ENCODE data around the gene MYLK. TPM values are rescaled to one million over a fixed set of nuclear protein-coding genes. Genes with fewer than 3 reads are reported as not detected.
"Not testable (repeated sequence)": the region's sequence is repeated elsewhere in the genome, so short reads cannot be mapped to it uniquely, and the experiment has no call there.

The MYLK gene
- total RNA-seq, 1 donor from 2014 or later, result 2.6 TPM

- FAIRE-seq (no peak), DNase-seq (ENCODE audit: low read depth) (no peak)
- H3K36me3 ChIP-seq (ENCODE audit: control insufficient read depth, insufficient read depth, low read length), result peaks cover 5% of the 10 kb centered on the region
- H3K4me3 ChIP-seq (ENCODE audit: low read depth, low read length), result no peak overlapping the region
- TF ChIP-seq CTCF (IDR thresholded peaks at IDR 0.05; ENCODE audit: insufficient read depth, low read length, severe bottlenecking), result no peak
- H3K27me3 ChIP-seq (ENCODE audit: control insufficient read depth, insufficient read depth, low read length), result no peaks in the 10 kb centered on the region
Observed at GRCh38 chr3:123616593-123616992, 267.5 kb downstream of the MYLK start.

- FAIRE-seq, result no peak
- Histone ChIP-seq H3K36me3 (ENCODE audit: control insufficient read depth, insufficient read depth, low read length) (peaks cover 7% of the 10 kb centered on the region), H3K4me3 (ENCODE audit: low read depth, low read length) (no peak overlapping the region), H3K27me3 (ENCODE audit: control insufficient read depth, insufficient read depth, low read length) (no peaks in the 10 kb centered on the region)
- no peak for TF ChIP-seq CTCF (IDR thresholded peaks at IDR 0.05; ENCODE audit: insufficient read depth, low read length, severe bottlenecking)
- no peak for DNase-seq (ENCODE audit: low read depth)
Observed at GRCh38 chr3:123613543-123613942, 270.6 kb downstream of the MYLK start.

GRCh38 chr3:123611674-123612073 lies 272.5 kb downstream of the MYLK start:
- H3K27me3 ChIP-seq (ENCODE audit: control insufficient read depth, insufficient read depth, low read length); H3K4me3 ChIP-seq (ENCODE audit: low read depth, low read length); DNase-seq (ENCODE audit: low read depth); FAIRE-seq; H3K36me3 ChIP-seq (ENCODE audit: control insufficient read depth, insufficient read depth, low read length): not testable (repeated sequence)

- TF ChIP-seq CTCF (IDR thresholded peaks at IDR 0.05; ENCODE audit: insufficient read depth, low read length, severe bottlenecking), result no peak
- Histone ChIP-seq H3K36me3 (ENCODE audit: control insufficient read depth, insufficient read depth, low read length) (peaks cover 7% of the 10 kb centered on the region), H3K4me3 (ENCODE audit: low read depth, low read length) (no peak overlapping the region), H3K27me3 (ENCODE audit: control insufficient read depth, insufficient read depth, low read length) (no peaks in the 10 kb centered on the region)
- no peak for FAIRE-seq
- no peak for DNase-seq (ENCODE audit: low read depth)
Observed at GRCh38 chr3:123611082-123611481, 273.1 kb downstream of the MYLK start.

DNA sequence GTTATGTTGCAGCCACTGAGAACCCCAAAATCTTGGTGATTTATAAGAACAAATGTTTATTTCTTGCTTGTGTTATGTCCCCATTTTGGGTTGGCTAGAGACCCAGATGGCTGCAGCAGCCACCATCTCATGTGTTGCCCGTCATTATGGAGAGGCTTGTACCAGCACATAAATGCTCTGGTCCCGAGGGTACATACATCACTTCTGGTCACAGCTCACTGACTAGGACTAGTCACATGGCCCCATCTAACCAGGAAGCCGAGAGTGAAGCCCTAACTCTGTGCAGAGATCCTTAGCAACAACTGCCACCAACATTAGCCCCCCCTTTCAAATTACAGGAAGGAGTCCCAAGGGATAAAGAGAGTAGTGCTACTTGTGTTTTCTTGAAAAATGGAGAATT lies 273.8 kb downstream of the MYLK start:
- Histone ChIP-seq H3K36me3 (ENCODE audit: control insufficient read depth, insufficient read depth, low read length) (peaks cover 8% of the 10 kb centered on the region), H3K4me3 (ENCODE audit: low read depth, low read length) (no peak overlapping the region), H3K27me3 (ENCODE audit: control insufficient read depth, insufficient read depth, low read length) (no peaks in the 10 kb centered on the region)
- FAIRE-seq (no peak), DNase-seq (ENCODE audit: low read depth) (no peak)
- TF ChIP-seq CTCF (IDR thresholded peaks at IDR 0.05; ENCODE audit: insufficient read depth, low read length, severe bottlenecking), result no peak

DNA sequence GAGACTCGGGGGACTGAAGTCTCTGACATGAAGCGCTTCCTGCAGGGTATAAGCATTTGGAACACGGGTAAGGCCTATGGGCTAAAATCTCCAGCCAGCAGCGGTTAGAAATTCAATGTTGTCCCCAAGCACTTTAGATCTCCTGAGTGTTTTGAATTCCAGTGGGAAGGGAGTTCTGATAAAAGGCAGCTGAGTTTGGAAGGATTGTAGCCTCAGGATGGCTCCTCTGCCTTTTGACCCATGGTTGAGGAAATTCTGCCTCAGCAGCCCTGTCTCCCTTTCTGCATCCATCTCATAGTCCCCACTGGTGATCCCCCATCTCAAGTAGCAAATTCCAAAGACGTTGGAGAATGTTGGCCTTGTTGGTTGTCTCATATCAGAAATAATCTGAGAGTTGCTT lies 275.1 kb downstream of the MYLK start:
- Histone ChIP-seq H3K27me3 (ENCODE audit: control insufficient read depth, insufficient read depth, low read length) (no peaks in the 10 kb centered on the region), H3K36me3 (ENCODE audit: control insufficient read depth, insufficient read depth, low read length) (peaks cover 6% of the 10 kb centered on the region), H3K4me3 (ENCODE audit: low read depth, low read length) (no peak overlapping the region)
- TF ChIP-seq CTCF (IDR thresholded peaks at IDR 0.05; ENCODE audit: insufficient read depth, low read length, severe bottlenecking), result no peak
- FAIRE-seq, result no peak
- no peak for DNase-seq (ENCODE audit: low read depth)

Data from bronchial epithelial cell (primary cell).